ENCODE measurements around the gene MRPS9. TPM values are rescaled to one million over a fixed set of nuclear protein-coding genes. Genes with fewer than 3 reads are reported as not detected.

MRPS9 gene
- polyA plus RNA-seq, 1 donor from 2014 or later = 43.5 TPM

GRCh38 chr2:105130546-105130945, 92.7 kb downstream of the MRPS9 start:
- no peaks in the 10 kb centered on the region for H4K20me1 ChIP-seq (ENCODE audit: insufficient read depth)
- no peak overlapping the region for H2AFZ ChIP-seq (ENCODE audit: low read depth, low read length)
- H3K9ac ChIP-seq (ENCODE audit: low read length) = no peak overlapping the region
- peaks cover 5% of the 10 kb centered on the region for H3K9me3 ChIP-seq (ENCODE audit: low read length)
- H3K36me3 ChIP-seq (ENCODE audit: insufficient read depth, low read length) = no peaks in the 10 kb centered on the region
- no peak overlapping the region for H3K4me2 ChIP-seq (ENCODE audit: low read length)
- H3K27ac ChIP-seq (ENCODE audit: low read length) = no peak overlapping the region
- H3K79me2 ChIP-seq (replicated peaks; ENCODE audit: insufficient read depth, low read length) = no peaks in the 10 kb centered on the region
- TF ChIP-seq POLR2AphosphoS5 (IDR thresholded peaks at IDR 0.05) (no peak), EZH2 (IDR thresholded peaks at IDR 0.05; ENCODE audit: borderline replicate concordance, insufficient read depth, low read length, poor library complexity, severe bottlenecking) (no peak), CTCF (IDR thresholded peaks at IDR 0.05; ENCODE audit: poor library complexity, severe bottlenecking) (no peak), SMC3 (conservative IDR thresholded peaks at IDR 0.05; ENCODE audit: poor library complexity) (no peak), EP300 (conservative IDR thresholded peaks at IDR 0.05; ENCODE audit: poor library complexity, severe bottlenecking) (no peak), TAF1 (IDR thresholded peaks at IDR 0.05; ENCODE audit: low read depth) (no peak), MXI1 (conservative IDR thresholded peaks at IDR 0.05; ENCODE audit: poor library complexity, severe bottlenecking) (no peak), RAD21 (conservative IDR thresholded peaks at IDR 0.05) (no peak), REST (IDR thresholded peaks at IDR 0.05; ENCODE audit: borderline replicate concordance) (no peak)
- H3K9me2 ChIP-seq (ENCODE audit: insufficient read depth, low read length) = no peaks in the 10 kb centered on the region
- no peaks in the 10 kb centered on the region for H3K27me3 ChIP-seq (ENCODE audit: insufficient read depth, low read depth, low read length)
- no peaks in the 10 kb centered on the region for H3F3A ChIP-seq (ENCODE audit: insufficient read depth, low read length, poor library complexity, severe bottlenecking)
- no peak overlapping the region for H3K4me3 ChIP-seq (ENCODE audit: low read length)

GRCh38 chr2:105134081-105134480, 96.2 kb downstream of the MRPS9 start:
- no peaks in the 10 kb centered on the region for H3K9me2 ChIP-seq (ENCODE audit: insufficient read depth, low read length)
- no peak overlapping the region for H3K27ac ChIP-seq (ENCODE audit: low read length)
- TF ChIP-seq MXI1 (conservative IDR thresholded peaks at IDR 0.05; ENCODE audit: poor library complexity, severe bottlenecking) (no peak), EZH2 (IDR thresholded peaks at IDR 0.05; ENCODE audit: borderline replicate concordance, insufficient read depth, low read length, poor library complexity, severe bottlenecking) (no peak), RAD21 (conservative IDR thresholded peaks at IDR 0.05) (no peak), POLR2AphosphoS5 (IDR thresholded peaks at IDR 0.05) (no peak), CTCF (IDR thresholded peaks at IDR 0.05; ENCODE audit: poor library complexity, severe bottlenecking) (no peak), TAF1 (IDR thresholded peaks at IDR 0.05; ENCODE audit: low read depth) (no peak), SMC3 (conservative IDR thresholded peaks at IDR 0.05; ENCODE audit: poor library complexity) (no peak), REST (IDR thresholded peaks at IDR 0.05; ENCODE audit: borderline replicate concordance) (no peak), EP300 (conservative IDR thresholded peaks at IDR 0.05; ENCODE audit: poor library complexity, severe bottlenecking) (no peak)
- no peak overlapping the region for H2AFZ ChIP-seq (ENCODE audit: low read depth, low read length)
- no peaks in the 10 kb centered on the region for H3K36me3 ChIP-seq (ENCODE audit: insufficient read depth, low read length)
- H3K9ac ChIP-seq (ENCODE audit: low read length) = no peak overlapping the region
- no peaks in the 10 kb centered on the region for H3K27me3 ChIP-seq (ENCODE audit: insufficient read depth, low read depth, low read length)
- H4K20me1 ChIP-seq (ENCODE audit: insufficient read depth) = no peaks in the 10 kb centered on the region
- H3K4me3 ChIP-seq (ENCODE audit: low read length) = no peak overlapping the region
- H3F3A ChIP-seq (ENCODE audit: insufficient read depth, low read length, poor library complexity, severe bottlenecking) = no peaks in the 10 kb centered on the region
- H3K79me2 ChIP-seq (replicated peaks; ENCODE audit: insufficient read depth, low read length) = no peaks in the 10 kb centered on the region
- H3K9me3 ChIP-seq (ENCODE audit: low read length) = no peaks in the 10 kb centered on the region
- H3K4me2 ChIP-seq (ENCODE audit: low read length) = no peak overlapping the region

Data from neural cell (in vitro differentiated cells).